Gastroesophageal sphincter (tissue), 3 donors: ENCODE results near the gene PLAAT2.

Experiments used
- EP300 ChIP-seq: sonication (generic); formaldehyde crosslinking; IDR thresholded peaks from one replicate; pipeline ENCODE4 v1.6.1; 2017; ENCODE audit warnings: antibody characterized with exemption, mild to moderate bottlenecking
- POLR2A ChIP-seq, 2 donors: fragments of 450-650 bp; IDR thresholded peaks; one replicate each; pipeline ENCODE4 v1.6.1; 2017; ENCODE audit warnings: antibody characterized with exemption in 2 of 2, mild to moderate bottlenecking in 2 of 2, moderate library complexity in 1 of 2
- TF ChIP-seq, protein P1 (sequence below), 4 experiments: fragments of 200-600 bp in 2 of 4; fragments of 450-650 bp in 2 of 4; sonication (generic) in 1 of 4; IDR thresholded peaks; one replicate each; pipeline ENCODE4 v1.5.1; 2017 to 2019; ENCODE audit warnings: antibody characterized with exemption in 4 of 4, mild to moderate bottlenecking in 2 of 4, moderate library complexity in 2 of 4

GRCh38 chr11:63569570-63569969 lies 6.4 kb upstream of the PLAAT2 start:
- TF ChIP-seq, protein P1, sequence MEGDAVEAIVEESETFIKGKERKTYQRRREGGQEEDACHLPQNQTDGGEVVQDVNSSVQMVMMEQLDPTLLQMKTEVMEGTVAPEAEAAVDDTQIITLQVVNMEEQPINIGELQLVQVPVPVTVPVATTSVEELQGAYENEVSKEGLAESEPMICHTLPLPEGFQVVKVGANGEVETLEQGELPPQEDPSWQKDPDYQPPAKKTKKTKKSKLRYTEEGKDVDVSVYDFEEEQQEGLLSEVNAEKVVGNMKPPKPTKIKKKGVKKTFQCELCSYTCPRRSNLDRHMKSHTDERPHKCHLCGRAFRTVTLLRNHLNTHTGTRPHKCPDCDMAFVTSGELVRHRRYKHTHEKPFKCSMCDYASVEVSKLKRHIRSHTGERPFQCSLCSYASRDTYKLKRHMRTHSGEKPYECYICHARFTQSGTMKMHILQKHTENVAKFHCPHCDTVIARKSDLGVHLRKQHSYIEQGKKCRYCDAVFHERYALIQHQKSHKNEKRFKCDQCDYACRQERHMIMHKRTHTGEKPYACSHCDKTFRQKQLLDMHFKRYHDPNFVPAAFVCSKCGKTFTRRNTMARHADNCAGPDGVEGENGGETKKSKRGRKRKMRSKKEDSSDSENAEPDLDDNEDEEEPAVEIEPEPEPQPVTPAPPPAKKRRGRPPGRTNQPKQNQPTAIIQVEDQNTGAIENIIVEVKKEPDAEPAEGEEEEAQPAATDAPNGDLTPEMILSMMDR (IDR thresholded peaks at IDR 0.05) = no peak
- TF ChIP-seq POLR2A (IDR thresholded peaks at IDR 0.05) = no peak
- no peak for TF ChIP-seq EP300
